GM18858 (cell line): ENCODE data around the gene ZNF200.

ENCODE experiments used
- ATAC-seq: cut with Tn5 transposase; IDR thresholded peaks from one replicate; pipeline ENCODE4 v1.9.1; 2021; ENCODE audit not compliant: unreplicated experiment

Gene ZNF200

DNA sequence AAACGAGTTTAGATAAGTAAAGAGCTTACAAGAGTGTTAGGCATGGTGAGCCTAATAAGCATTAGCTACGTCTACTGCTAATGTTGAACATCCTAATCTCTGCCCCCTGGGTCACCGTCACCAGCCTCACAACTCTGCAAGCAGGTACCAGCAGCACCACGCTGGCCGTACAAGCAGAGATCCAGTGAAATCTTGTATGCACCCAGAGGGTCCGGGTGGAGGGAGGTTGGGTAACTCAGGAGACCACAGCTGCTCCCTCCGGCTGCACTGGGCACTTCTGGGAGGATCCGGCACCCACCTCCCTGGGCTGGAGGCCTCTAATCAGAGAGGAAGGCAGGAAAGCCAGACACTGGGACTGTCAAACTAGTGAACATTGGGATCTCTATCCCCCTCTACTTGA lies 55.3 kb downstream of the ZNF200 start:
- no peak for ATAC-seq

DNA sequence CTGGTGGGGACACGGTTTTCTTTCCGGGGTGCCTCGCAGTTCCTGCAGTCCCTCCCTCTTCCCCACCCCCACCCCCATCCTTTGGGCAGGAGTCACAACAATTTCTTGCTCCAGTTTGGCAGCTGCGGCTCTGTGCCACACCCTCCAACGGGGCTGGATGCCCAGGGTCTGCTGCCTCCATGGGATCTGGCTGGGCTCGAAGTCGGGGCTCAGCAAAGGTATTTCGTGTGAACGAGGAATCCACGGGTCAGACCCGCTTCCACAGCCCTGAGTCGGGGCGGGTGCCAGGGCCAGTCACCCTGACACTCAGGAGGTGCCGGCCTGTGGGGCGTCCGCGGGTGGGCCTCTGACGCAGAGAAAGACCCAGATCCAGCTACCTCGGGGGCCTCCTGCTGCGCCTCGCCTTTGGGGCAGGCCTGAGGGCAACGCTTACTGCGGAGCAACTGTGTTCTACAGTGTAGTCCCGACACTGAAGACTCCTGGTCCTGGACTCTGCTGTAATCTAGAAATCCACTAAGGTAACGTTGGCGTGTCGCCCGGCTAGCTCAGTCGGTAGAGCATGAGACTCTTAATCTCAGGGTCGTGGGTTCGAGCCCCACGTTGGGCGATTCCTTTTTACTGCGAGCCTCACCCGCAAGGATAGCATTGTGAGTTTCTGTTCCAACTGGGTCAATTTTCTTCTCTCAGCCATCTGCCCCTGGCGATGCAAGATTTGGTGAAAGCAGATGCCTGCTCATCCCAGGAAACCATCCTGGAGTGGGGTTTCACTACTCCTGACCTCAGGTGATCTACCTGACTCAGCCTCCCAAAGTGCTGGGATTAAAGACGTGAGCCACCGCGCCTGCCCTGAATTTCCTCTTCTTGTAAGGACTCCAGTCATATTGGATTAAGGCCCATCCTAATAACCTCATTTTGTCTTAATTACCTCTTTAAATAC lies 59.5 kb downstream of the ZNF200 start:
- no peak for ATAC-seq

DNA sequence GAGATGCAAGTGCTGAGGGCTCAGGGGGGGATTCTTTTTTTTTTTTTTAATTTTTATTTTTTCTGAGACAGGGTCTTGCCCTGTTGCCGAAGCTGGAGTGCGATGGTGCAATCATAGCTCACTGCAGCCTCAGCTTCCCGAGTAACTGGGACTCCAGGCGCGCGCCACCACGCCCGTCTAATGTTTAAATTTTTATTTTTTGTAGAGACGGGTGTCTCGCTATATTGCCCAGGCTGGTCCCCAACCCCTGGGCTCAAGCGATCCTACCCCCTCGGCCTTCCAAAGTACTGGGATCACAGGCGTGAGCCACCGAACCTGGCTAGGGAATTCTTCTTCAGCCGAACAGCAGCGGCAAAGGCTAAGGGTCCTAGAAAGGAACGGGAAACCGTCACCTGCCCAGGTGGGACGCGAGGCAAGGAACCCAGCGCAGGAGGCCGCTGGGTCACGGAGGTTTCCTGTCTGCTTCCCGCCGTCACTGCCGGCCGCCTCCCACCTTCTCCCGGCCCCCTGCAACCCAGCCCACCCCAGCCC lies 60.3 kb downstream of the ZNF200 start:
- ATAC-seq, result no peak

- no peak for ATAC-seq
Measured at GRCh38 chr16:3173892-3174617, 60.9 kb downstream of the ZNF200 start.
